ENCODE measurements around the gene ADAMTS12. TPM values are rescaled to one million over a fixed set of nuclear protein-coding genes. Genes with fewer than 3 reads are reported as not detected.

Gene ADAMTS12
- polyA plus RNA-seq, 1 of the 3 experiments (the other 2 are of a cell fraction) = 2.5 TPM

DNA sequence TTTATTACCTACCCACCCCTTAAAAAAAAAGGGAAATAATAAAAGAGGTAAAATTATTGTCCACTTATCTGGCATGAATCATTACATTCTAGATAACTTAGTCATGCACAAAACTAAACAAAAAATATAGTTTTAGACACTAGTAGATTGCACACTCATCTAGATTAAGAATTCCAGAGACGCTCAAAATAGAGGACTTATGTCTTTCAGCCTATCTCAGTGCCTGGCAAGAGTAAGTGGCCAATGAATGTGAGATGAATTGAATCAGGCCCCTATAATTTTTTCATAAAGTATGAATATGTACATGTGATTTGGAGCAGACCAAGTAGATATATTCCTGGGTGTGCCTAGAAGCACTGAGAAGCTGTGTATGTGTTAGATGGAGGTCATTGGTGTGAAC, 42.4 kb upstream of the ADAMTS12 start:
- no peaks in the 10 kb centered on the region for H3K9me3 ChIP-seq
- no peak overlapping the region for H3K4me2 ChIP-seq
- 8% methylated on average over 1 of the region's 1 CpG for WGBS (ENCODE audit: low lambda C conversion rate)
- H3K4me1 ChIP-seq (ENCODE audit: control insufficient read depth in 1 of 2, insufficient read depth in 2 of 2, low read depth in 1 of 2, low read length in 1 of 2) = peaks cover 0 to 6% of the 10 kb centered on the region in 2 experiments; a peak in 1 of 4 replicates
- H3K9me2 ChIP-seq = no peaks in the 10 kb centered on the region
- peaks cover 30% of the 10 kb centered on the region for H3K27me3 ChIP-seq (ENCODE audit: insufficient read depth)
- H3K79me2 ChIP-seq (ENCODE audit: insufficient read depth) = no peaks in the 10 kb centered on the region
- H3K27ac ChIP-seq (ENCODE audit: low read depth in 2 of 2, low read length in 1 of 2) = no peak overlapping the region
- no peak for DNase-seq
- H3K9ac ChIP-seq = no peak overlapping the region
- ChIA-PET CTCF (interaction anchor here (0.7 to 4.4 kb wide), 20 partner anchors 11 to 523 kb away, joined by 3 to 38 read pairs (median 5); no protein-coding TSS in a partner anchor), POLR2A (no interaction called here)
- no peaks in the 10 kb centered on the region for H3K36me3 ChIP-seq (replicated peaks in 1 of 2; ENCODE audit: control insufficient read depth in 1 of 2, insufficient read depth in 2 of 2, low read length in 1 of 2)
- H3F3A ChIP-seq (replicated peaks; ENCODE audit: insufficient read depth) = no peaks in the 10 kb centered on the region
- H4K20me1 ChIP-seq (ENCODE audit: insufficient read depth) = 0 out of 2 replicates have a peak, but pooled peaks cover 4% of the 10 kb centered on the region
- H3K4me3 ChIP-seq (ENCODE audit: low read depth in 2 of 2, low read length in 1 of 2) = no peak overlapping the region
- H2AFZ ChIP-seq (ENCODE audit: low read depth) = no peak overlapping the region
- TF ChIP-seq RAD21 (IDR thresholded peaks at IDR 0.05; ENCODE audit: low read length) (no peak), GATA2 (CRISPR knock-in tag; IDR thresholded peaks at IDR 0.05) (no peak), POLR2AphosphoS5 (IDR thresholded peaks at IDR 0.05; ENCODE audit: low read depth, low read length) (no peak), CHD2 (IDR thresholded peaks at IDR 0.05; ENCODE audit: low read length, partially characterized antibody) (no peak), RFX5 (IDR thresholded peaks at IDR 0.05; ENCODE audit: low read length) (no peak), RCOR1 (IDR thresholded peaks at IDR 0.05; ENCODE audit: low read length) (no peak), RXRA (IDR thresholded peaks at IDR 0.05; ENCODE audit: borderline replicate concordance, low read depth) (no peak), ZBTB33 (IDR thresholded peaks at IDR 0.05; ENCODE audit: borderline replicate concordance, low read depth) (no peak), TCF12 (IDR thresholded peaks at IDR 0.05) (no peak), JUND (IDR thresholded peaks at IDR 0.05) (no peak), ELF1 (IDR thresholded peaks at IDR 0.05) (no peak), NRF1 (IDR thresholded peaks at IDR 0.05; ENCODE audit: low read depth, low read length) (no peak), FOSL2 (IDR thresholded peaks at IDR 0.05; ENCODE audit: borderline replicate concordance, low read depth) (no peak), MXI1 (IDR thresholded peaks at IDR 0.05; ENCODE audit: low read depth, low read length) (no peak), FOXJ3 (CRISPR knock-in tag; IDR thresholded peaks at IDR 0.05) (no peak), SIN3A (IDR thresholded peaks at IDR 0.05; ENCODE audit: borderline replicate concordance, low read depth, low read length) (no peak)
- TF ChIP-seq, protein P1, sequence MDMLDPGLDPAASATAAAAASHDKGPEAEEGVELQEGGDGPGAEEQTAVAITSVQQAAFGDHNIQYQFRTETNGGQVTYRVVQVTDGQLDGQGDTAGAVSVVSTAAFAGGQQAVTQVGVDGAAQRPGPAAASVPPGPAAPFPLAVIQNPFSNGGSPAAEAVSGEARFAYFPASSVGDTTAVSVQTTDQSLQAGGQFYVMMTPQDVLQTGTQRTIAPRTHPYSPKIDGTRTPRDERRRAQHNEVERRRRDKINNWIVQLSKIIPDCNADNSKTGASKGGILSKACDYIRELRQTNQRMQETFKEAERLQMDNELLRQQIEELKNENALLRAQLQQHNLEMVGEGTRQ (IDR thresholded peaks at IDR 0.05; ENCODE audit: borderline replicate concordance, low read depth, low read length) = no peak
- TF ChIP-seq, protein P2, sequence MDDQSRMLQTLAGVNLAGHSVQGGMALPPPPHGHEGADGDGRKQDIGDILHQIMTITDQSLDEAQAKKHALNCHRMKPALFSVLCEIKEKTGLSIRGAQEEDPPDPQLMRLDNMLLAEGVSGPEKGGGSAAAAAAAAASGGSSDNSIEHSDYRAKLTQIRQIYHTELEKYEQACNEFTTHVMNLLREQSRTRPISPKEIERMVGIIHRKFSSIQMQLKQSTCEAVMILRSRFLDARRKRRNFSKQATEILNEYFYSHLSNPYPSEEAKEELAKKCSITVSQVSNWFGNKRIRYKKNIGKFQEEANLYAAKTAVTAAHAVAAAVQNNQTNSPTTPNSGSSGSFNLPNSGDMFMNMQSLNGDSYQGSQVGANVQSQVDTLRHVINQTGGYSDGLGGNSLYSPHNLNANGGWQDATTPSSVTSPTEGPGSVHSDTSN (IDR thresholded peaks at IDR 0.05) = no peak
- TF ChIP-seq, protein P3, sequence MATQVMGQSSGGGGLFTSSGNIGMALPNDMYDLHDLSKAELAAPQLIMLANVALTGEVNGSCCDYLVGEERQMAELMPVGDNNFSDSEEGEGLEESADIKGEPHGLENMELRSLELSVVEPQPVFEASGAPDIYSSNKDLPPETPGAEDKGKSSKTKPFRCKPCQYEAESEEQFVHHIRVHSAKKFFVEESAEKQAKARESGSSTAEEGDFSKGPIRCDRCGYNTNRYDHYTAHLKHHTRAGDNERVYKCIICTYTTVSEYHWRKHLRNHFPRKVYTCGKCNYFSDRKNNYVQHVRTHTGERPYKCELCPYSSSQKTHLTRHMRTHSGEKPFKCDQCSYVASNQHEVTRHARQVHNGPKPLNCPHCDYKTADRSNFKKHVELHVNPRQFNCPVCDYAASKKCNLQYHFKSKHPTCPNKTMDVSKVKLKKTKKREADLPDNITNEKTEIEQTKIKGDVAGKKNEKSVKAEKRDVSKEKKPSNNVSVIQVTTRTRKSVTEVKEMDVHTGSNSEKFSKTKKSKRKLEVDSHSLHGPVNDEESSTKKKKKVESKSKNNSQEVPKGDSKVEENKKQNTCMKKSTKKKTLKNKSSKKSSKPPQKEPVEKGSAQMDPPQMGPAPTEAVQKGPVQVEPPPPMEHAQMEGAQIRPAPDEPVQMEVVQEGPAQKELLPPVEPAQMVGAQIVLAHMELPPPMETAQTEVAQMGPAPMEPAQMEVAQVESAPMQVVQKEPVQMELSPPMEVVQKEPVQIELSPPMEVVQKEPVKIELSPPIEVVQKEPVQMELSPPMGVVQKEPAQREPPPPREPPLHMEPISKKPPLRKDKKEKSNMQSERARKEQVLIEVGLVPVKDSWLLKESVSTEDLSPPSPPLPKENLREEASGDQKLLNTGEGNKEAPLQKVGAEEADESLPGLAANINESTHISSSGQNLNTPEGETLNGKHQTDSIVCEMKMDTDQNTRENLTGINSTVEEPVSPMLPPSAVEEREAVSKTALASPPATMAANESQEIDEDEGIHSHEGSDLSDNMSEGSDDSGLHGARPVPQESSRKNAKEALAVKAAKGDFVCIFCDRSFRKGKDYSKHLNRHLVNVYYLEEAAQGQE (IDR thresholded peaks at IDR 0.05; ENCODE audit: low read depth, low read length) = no peak
- TF ChIP-seq, protein P4, sequence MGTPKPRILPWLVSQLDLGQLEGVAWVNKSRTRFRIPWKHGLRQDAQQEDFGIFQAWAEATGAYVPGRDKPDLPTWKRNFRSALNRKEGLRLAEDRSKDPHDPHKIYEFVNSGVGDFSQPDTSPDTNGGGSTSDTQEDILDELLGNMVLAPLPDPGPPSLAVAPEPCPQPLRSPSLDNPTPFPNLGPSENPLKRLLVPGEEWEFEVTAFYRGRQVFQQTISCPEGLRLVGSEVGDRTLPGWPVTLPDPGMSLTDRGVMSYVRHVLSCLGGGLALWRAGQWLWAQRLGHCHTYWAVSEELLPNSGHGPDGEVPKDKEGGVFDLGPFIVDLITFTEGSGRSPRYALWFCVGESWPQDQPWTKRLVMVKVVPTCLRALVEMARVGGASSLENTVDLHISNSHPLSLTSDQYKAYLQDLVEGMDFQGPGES (IDR thresholded peaks at IDR 0.05; ENCODE audit: low read depth, low read length) = no peak

Data from SK-N-SH (cell line).